HuH-7.5 (cell line): ENCODE measurements around the gene B4GALNT2.
"Not testable (repeated sequence)": the region's sequence is repeated elsewhere in the genome, so short reads cannot be mapped to it uniquely, and the experiment has no call there.

Experiments
- DNase-seq: peaks from one replicate; pipeline ENCODE4 v3.0.0; 2011; ENCODE audit warnings: low spot score

Gene B4GALNT2

DNA sequence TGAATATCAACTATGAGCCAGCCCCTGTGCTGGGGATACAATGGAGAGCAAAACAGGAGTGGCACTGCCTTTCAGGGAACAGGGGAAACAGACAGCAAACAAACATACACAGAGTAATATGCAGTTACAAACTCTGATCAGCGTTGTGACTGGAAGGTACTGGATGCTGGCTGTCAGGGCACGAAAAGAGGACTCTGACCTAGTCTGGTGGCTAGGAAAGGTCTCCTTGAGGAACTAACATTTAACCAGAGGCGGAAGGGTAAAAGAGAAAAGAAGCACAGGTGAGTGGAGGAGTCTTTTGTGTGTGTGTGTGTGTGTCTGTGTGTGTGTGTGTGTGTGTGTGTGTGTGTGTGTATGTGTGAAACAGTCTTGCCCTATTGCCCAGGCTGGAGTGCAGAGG is 12.4 kb upstream of the B4GALNT2 start:
- no peak for DNase-seq

DNA sequence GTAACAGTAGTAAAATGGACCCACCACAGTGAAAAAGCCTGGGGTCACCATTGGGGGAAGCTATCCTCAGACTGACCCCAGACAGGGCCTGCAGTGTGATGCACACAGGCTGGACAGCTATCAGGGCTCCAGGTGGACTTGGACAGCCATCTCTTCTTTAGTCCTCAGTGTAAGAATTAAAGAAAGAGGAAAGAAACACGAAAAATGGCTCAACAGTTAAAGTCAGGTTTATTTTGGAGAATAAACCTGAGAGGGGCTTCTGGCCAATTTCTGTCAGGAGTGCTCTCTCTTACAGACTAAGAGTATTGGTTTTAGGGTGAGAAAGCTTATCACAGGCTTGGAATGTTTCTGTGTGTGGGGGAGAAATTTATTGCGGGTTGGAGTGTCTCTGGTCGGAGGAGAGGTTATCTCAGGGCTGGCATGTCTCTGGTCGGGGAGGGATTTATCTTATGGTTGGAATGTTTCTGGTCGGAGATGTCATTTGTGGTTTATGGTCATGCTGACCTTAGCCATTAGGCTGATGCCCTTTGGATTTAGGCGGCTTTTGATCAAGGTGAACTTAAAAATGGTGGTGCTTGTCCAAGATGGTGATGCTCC is 10.8 kb upstream of the B4GALNT2 start:
- DNase-seq: no peak

- DNase-seq: no peak
These were observed 10.0 kb upstream of the B4GALNT2 start for GRCh38 chr17:49122566-49122965.

DNA sequence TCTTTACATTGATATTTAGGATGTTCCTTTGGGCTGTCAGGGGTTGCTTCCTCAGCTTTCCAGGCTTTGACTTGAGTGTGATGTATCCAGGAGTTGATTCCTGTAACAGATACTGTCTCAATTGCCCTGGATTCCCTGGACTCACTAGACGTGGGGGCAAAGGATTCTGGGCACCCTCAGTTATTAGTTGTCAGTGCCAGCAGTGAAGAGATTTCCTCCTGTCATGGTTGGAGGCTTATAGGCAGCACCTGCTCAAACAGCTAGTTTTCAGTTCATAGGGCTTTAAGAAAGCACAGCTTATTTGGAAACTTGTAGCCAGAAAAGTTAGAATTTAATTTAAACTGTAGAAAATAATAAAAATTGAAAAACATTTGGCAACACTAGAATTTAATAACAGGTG is 9.5 kb upstream of the B4GALNT2 start:
- no peak for DNase-seq

GRCh38 chr17:49125449-49125848 is 7.1 kb upstream of the B4GALNT2 start:
- no peak for DNase-seq

DNA sequence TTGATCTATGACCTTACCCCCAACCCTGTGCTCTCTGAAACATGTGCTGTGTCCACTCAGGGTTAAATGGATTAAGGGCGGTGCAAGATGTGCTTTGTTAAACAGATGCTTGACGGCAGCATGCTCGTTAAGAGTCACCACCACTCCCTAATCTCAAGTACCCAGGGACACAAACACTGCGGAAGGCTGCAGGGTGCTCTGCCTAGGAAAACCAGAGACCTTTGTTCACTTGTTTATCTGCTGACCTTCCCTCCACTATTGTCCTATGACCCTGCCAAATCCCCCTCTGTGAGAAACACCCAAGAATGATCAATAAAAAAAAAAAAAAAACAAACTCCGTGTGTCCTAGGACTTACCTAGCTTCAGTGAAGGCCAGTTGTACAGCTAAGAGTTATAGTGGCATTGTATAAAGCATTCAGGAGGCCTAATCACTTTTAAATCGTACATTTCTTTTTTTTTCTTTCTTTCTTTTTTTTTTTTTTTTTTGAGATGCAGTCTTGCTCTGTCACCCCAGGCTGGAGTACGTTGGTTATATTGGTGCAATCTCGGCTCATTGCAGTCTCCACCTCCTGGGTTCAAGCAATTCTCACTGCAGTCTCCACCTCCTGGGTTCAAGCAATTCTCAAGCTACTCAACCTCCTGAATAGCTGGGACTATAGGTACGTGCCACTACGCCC is 6.2 kb upstream of the B4GALNT2 start:
- not testable (repeated sequence) for DNase-seq

GRCh38 chr17:49129359-49129950 is 3.1 kb upstream of the B4GALNT2 start:
- DNase-seq: not testable (repeated sequence)

- DNase-seq: no peak
These were observed 1.7 kb upstream of the B4GALNT2 start for GRCh38 chr17:49130891-49131290.

DNA sequence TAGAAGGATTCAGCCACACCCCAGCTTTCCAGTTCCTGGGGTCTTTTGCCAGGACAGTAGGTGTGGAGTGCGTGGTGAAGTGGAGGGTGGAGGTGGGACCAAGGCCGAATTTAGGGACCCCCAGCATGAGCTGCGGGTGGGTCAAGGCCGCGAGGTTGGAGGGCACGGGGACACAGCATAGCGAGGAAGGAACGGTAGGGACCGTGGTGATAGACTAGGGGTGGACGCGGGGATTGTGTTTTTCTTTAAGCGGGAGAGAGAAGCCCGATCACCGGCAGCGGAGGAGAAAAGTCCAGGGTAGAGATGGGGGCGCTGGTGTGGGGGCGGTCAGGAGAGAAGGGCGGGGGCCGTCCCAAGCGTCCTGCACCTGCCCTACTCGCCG is 261 bp upstream of the B4GALNT2 start:
- DNase-seq: peak; percentile 56

GRCh38 chr17:49136335-49136734 is 3.8 kb downstream of the B4GALNT2 start:
- DNase-seq: no peak

- DNase-seq: not testable (repeated sequence)
These were observed 13.1 kb downstream of the B4GALNT2 start for GRCh38 chr17:49145654-49146053.

DNA sequence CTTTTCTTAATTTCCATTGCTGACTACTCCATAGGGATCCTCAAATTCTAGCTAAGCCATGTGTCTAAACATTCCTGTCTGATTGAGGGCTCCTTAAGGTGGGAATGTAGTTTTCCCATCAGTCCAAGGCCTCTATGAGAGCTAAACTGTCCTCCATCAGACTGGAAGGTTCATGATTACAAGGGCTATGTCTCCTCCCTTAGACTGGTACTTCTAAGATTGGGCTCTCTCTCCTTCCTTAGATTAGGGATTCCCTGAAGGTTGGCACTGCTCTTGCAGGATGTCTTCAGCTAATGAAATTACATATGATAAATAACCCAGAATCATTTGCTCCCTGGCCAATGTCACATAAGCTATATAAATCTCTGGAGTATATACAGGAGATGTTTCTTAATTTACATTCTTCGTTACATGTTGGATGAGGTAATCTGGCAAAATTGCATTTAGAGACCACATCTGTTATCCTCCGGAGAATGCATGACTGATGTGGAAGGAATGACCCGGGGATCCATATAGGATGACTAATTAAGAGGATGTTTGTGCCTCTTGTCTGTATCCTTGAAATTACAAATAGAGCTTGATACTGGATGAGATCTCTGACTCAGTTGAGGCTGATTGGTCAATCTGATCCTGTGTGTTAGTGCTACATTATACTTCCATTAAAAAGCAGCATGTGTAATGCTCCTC is 14.2 kb downstream of the B4GALNT2 start:
- DNase-seq: no peak

GRCh38 chr17:49148171-49148570 is 15.6 kb downstream of the B4GALNT2 start:
- DNase-seq: no peak

GRCh38 chr17:49151996-49152395 is 19.4 kb downstream of the B4GALNT2 start:
- DNase-seq: no peak

GRCh38 chr17:49156256-49156655 is 23.7 kb downstream of the B4GALNT2 start:
- no peak for DNase-seq

DNA sequence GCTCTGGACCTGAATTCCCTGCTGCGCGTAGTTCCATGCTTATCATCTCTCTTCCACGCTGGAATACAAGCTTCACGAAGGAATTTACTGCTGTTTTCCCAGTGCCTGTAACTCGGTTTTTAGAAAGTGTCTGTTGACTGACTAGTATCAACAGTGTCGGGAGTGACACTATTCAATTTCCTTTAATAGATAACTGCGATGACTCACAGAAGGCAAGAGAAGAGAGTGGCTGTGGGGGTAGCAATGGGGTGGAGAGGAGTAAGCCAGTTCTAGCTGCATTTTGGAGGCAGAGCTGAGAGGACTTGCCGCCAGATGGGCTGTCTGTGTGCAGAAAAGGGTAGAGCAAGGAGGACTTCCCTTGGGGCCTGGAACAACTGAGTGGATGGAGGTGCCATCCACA is 25.2 kb downstream of the B4GALNT2 start:
- DNase-seq: no peak

- DNase-seq: no peak
These were observed 30.3 kb downstream of the B4GALNT2 start for GRCh38 chr17:49162866-49163265.

DNA sequence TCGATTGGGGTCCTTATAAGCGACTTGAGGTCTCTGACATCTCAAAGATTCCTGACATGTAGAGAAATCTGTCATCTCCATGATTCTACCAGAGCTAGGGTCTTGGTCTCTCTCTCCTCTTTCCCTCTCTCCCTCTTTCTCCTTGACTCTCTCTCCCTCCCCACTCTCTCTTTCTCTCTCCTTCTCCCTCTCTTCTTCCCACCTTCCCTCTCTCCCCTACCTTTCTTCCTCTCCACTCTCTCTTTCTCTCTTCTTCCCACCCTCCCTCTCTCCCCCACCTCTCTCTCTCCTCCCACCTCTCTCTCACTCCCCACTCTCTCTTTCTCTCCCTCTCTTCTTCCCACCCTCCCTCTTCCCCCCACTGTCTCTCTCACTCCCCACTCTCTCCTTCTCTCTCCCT is 32.6 kb downstream of the B4GALNT2 start:
- no peak for DNase-seq

DNA sequence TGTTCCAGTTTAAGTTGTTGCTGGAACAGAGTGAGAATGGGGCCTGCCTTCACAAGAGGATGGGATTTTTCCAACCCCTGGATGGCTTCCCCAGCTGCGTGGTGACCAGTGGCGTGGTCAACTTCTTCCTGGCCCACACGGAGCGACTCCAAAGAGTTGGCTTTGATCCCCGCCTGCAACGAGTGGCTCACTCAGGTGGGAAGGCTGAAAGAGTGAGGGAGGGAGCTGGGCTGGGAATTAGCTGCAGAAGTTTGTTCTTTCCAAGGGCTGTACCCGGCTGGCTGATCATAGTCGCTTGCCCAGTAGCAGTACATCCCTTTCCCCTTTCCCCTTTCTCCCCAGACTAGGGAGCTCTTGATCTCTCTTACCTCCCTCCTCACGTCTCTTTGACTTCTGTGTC is 36.1 kb downstream of the B4GALNT2 start:
- no peak for DNase-seq

GRCh38 chr17:49170216-49170615 is 37.6 kb downstream of the B4GALNT2 start:
- no peak for DNase-seq

GRCh38 chr17:49170711-49171110 is 38.1 kb downstream of the B4GALNT2 start:
- DNase-seq: not testable (repeated sequence)

DNA sequence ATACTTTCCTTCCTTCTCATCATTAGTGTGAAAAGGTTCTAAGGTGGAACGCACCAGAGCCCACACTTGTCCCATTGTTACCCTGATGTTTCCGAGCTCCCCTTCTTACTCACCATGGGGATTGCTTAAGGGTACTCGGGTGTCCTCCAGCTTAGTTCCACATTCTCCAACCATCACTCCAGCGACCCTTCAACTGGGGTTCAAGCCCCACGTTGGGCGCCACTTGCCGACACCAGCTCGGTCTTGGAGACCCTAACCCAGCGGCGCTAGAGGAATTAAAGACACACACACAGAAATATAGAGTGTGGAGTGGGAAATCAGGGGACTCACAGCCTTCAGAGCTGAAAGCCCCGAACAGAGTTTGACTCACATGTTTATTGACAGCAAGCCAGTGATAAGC is 43.4 kb downstream of the B4GALNT2 start:
- DNase-seq: not testable (repeated sequence)

DNA sequence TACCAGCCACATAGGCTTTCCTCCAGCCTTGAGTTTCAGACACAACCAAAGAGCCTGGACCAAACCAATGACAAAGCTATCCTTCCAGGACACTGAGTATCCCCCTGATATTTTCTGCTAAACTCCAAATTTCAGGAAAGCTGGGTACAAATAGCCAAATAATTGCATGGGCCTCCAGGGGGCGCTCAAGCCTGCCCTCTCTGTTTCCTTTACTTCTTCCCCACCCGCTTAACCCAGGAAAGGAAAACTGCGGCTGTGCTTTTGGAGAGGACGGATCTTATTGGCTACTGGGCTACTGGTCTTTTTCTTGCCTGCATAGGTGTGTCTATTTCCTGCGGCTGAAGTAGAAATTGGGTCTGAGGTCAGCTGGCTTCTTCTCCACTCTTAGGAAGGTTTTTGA is 47.7 kb downstream of the B4GALNT2 start:
- peak; percentile 47 for DNase-seq
